Right renal pelvis (tissue), 4 donors: ENCODE measurements around the gene EPPIN. TPM values are rescaled to one million over a fixed set of nuclear protein-coding genes. Genes with fewer than 3 reads are reported as not detected.
"Not testable (repeated sequence)": the region's sequence is repeated elsewhere in the genome, so short reads cannot be mapped to it uniquely, and the experiment has no call there.

Source experiments
- DNase-seq, 4 donors: peaks; one replicate each; pipeline ENCODE4 v3.0.0-alpha.2; 2013; ENCODE audit warnings: low read depth in 4 of 4, low spot score in 3 of 4, missing footprints in 1 of 4
- polyA plus RNA-seq, 4 donors: library from polyadenylated mRNA; unstranded; fragments of 120-200 nt; gene quantifications; one replicate each; pipeline ENCODE4 v1.2.1, GENCODE V29; 2013; ENCODE audit not compliant: insufficient read length in 4 of 4

EPPIN gene
- polyA plus RNA-seq, result under 1 TPM; 0.12 to 0.36 (median 0.16) TPM

- DNase-seq, result no peak
Measured at GRCh38 chr20:45547206-45547770, at the start of gene EPPIN. EPPIN (minus strand) TSS chr20:45547401; CDS start chr20:45547357, 44 bp downstream.

- no peak for DNase-seq
Measured at GRCh38 chr20:45595235-45595634, 48.0 kb upstream of the EPPIN start.

GRCh38 chr20:45593498-45593897 lies 46.3 kb upstream of the EPPIN start:
- no peak for DNase-seq

- DNase-seq, result no peak
Measured at GRCh38 chr20:45592574-45593189, 45.5 kb upstream of the EPPIN start.

- no peak for DNase-seq
Measured at GRCh38 chr20:45589725-45590124, 42.5 kb upstream of the EPPIN start.

GRCh38 chr20:45588800-45589199 lies 41.6 kb upstream of the EPPIN start:
- DNase-seq, result no peak

- DNase-seq, result not testable (repeated sequence)
Measured at GRCh38 chr20:45585986-45586385, 38.8 kb upstream of the EPPIN start.

- not testable (repeated sequence) for DNase-seq
Measured at GRCh38 chr20:45584294-45584693, 37.1 kb upstream of the EPPIN start.

- DNase-seq, result no peak
Measured at GRCh38 chr20:45583502-45583901, 36.3 kb upstream of the EPPIN start.

GRCh38 chr20:45581702-45582101 lies 34.5 kb upstream of the EPPIN start:
- no peak for DNase-seq

- no peak for DNase-seq
Measured at GRCh38 chr20:45579184-45579583, 32.0 kb upstream of the EPPIN start, which contains the start of gene WFDC8. WFDC8 (minus strand) TSS chr20:45579284; CDS start chr20:45579247, 37 bp downstream.

GRCh38 chr20:45578231-45578630 lies 31.0 kb upstream of the EPPIN start:
- no peak for DNase-seq

- peak in 3 of 4 donors; percentile 9 to 23 (median 10) for DNase-seq
Measured at GRCh38 chr20:45576995-45577394, 29.8 kb upstream of the EPPIN start.

GRCh38 chr20:45575931-45576330 lies 28.7 kb upstream of the EPPIN start:
- DNase-seq, result no peak

- not testable (repeated sequence) for DNase-seq
Measured at GRCh38 chr20:45569650-45570049, 22.4 kb upstream of the EPPIN start.

- DNase-seq, result no peak
Measured at GRCh38 chr20:45564760-45565276, 17.6 kb upstream of the EPPIN start.

- DNase-seq, result no peak
Measured at GRCh38 chr20:45555198-45555597, 8.0 kb upstream of the EPPIN start.

GRCh38 chr20:45552456-45552855 lies 5.3 kb upstream of the EPPIN start:
- no peak for DNase-seq

- DNase-seq, result no peak
Measured at GRCh38 chr20:45550765-45551164, 3.6 kb upstream of the EPPIN start.

- DNase-seq, result no peak
Measured at GRCh38 chr20:45548410-45548809, 1.2 kb upstream of the EPPIN start.

GRCh38 chr20:45545754-45546453 lies 1.3 kb downstream of the EPPIN start:
- no peak for DNase-seq

GRCh38 chr20:45545351-45545750 lies 1.9 kb downstream of the EPPIN start:
- no peak for DNase-seq
